D341Med (cell line): ENCODE data around the gene TTC21A.
A peak's percentile ranks its signal among the peaks of the same experiment; 100 is the strongest.
"Not testable (repeated sequence)": the region's sequence is repeated elsewhere in the genome, so short reads cannot be mapped to it uniquely, and the experiment has no call there.

Experiments
- DNase-seq: peaks from one replicate; pipeline ENCODE4 v3.0.0; 2012; ENCODE audit warnings: low spot score

TTC21A gene, protein sequence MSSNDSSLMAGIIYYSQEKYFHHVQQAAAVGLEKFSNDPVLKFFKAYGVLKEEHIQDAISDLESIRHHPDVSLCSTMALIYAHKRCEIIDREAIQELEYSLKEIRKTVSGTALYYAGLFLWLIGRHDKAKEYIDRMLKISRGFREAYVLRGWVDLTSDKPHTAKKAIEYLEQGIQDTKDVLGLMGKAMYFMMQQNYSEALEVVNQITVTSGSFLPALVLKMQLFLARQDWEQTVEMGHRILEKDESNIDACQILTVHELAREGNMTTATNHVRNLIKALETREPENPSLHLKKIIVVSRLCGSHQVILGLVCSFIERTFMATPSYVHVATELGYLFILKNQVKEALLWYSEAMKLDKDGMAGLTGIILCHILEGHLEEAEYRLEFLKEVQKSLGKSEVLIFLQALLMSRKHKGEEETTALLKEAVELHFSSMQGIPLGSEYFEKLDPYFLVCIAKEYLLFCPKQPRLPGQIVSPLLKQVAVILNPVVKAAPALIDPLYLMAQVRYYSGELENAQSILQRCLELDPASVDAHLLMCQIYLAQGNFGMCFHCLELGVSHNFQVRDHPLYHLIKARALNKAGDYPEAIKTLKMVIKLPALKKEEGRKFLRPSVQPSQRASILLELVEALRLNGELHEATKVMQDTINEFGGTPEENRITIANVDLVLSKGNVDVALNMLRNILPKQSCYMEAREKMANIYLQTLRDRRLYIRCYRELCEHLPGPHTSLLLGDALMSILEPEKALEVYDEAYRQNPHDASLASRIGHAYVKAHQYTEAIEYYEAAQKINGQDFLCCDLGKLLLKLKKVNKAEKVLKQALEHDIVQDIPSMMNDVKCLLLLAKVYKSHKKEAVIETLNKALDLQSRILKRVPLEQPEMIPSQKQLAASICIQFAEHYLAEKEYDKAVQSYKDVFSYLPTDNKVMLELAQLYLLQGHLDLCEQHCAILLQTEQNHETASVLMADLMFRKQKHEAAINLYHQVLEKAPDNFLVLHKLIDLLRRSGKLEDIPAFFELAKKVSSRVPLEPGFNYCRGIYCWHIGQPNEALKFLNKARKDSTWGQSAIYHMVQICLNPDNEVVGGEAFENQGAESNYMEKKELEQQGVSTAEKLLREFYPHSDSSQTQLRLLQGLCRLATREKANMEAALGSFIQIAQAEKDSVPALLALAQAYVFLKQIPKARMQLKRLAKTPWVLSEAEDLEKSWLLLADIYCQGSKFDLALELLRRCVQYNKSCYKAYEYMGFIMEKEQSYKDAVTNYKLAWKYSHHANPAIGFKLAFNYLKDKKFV (N-terminal part only)

GRCh38 chr3:39107388-39108199 lies at the start of gene TTC21A, which contains the start of gene GORASP1:
Gene TTC21A (plus strand): TSS chr3:39107680. CDS start chr3:39107838, 158 bp downstream.
Gene GORASP1 (minus strand): TSS chr3:39107627. CDS start chr3:39107541, 86 bp downstream.
- peak; percentile 90 for DNase-seq

GRCh38 chr3:39061228-39061627 lies 46.3 kb upstream of the TTC21A start:
- not testable (repeated sequence) for DNase-seq

- no peak for DNase-seq
Observed at GRCh38 chr3:39062180-39062579, 45.3 kb upstream of the TTC21A start.

DNA sequence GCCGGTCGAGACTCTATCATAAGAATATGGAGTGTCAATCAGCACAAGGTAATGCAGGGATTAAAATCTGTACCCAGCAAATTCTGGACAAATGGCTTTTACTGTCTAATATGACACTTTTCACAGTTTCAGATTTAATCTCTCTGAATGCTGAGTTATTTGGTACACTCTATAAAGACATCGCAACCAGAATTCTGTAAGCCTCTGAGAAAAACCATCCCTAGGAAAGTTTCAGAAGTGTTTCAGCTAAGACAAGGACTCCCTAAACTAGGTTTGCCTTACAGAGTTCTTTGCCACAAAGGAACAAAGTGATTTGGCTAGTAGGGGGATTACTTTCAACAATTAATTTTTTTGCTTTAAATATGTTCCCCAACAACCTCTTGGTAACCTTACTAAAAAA lies 44.3 kb upstream of the TTC21A start:
- DNase-seq, result no peak

- DNase-seq, result no peak
Observed at GRCh38 chr3:39064646-39065045, 42.8 kb upstream of the TTC21A start.

DNA sequence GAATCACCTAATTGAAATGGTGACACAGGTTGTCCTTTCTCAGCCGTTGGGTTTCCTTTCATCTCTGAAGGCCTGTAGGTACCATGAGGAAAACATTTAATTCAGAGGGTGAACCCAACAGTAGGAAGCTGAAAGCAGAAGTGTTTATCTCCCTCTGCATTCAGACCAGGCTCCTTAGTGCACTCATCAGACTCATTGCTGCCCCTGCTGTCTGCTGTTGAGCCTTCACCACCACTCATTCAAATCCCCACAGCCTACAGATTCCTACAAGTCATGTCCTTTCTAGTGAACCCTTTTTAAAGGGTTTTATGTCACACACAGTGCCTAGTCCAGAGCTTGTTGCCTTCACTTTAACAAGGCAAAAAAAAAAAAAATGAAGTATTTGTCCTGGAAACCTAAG lies 42.3 kb upstream of the TTC21A start:
- peak; percentile 65 for DNase-seq

DNA sequence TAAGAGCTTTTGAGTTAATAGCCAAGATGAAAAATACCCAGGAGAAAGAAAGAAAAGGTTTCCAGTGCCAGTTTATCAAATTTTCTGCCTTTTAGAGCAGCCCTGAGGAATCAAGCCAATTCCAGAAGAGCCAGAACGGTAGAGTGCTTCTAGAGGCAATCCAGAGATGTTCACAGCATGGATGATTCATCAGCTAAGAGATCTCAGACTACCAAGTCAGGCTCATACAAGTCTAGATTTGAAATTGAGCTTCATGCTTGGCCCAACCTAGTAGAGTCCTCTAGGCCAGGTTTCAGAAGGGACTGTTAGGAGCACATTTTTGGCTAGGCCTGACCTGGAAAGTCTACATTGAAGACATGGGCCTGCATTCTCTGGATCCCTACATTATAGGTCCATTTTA lies 40.2 kb upstream of the TTC21A start:
- no peak for DNase-seq

DNA sequence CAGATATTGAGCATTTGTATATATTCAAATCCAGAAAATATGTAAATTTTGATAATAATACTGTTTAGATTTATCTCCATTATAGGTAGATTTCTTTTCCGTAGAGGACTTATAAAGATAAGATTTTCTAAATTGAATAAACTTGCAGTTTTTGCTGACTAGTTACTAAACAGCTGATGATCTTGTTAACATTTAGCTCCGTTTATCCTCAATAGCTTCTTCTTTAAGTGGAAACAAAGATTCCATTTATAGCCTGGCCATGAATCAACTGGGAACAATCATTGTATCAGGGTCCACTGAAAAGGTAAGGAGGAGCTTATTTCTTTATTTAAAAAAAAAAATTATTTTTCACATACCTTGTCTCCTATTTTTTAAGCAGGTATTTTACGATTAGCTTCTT lies 38.9 kb upstream of the TTC21A start:
- DNase-seq, result no peak

DNA sequence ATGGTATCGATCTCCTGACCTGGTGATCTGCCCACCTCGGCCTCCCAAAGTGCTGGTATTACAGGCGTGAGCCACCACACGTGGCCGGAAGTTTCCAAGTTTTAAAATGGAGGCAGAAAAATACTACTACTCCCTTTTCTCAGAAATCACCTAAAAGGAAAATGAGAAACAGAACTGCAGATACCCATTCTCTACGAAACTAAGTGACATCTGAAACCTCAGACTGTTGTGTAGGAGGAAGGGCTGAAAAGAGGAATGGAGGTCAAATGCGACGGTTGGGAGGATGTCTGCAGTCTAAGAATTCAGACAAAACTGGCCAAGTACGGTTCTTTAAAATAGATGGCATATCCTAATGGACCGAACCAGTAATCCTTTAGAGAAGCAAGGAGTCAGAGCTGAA lies 31.6 kb upstream of the TTC21A start:
- DNase-seq, result no peak

DNA sequence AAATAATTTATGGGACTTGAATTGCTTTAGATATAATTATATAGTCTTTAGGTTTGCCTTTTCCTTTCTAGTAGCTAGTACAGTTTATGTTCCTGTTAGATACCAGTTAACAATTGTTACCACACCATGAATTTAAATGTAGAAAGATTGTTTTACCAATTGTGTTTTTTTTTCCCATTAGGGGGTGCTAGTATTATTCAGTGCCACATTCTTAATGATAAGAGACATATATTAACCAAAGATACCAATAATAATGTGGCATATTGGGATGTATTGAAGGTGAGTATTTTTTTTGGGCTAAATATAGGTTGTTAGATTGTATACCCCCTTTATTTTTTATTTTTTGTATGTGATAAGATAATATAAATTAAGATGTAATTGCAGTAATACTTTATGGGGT lies 27.9 kb upstream of the TTC21A start:
- no peak for DNase-seq

GRCh38 chr3:39080026-39080425 lies 27.5 kb upstream of the TTC21A start:
- DNase-seq, result no peak

- DNase-seq, result no peak
Observed at GRCh38 chr3:39082666-39083313, 24.7 kb upstream of the TTC21A start.

- DNase-seq, result no peak
Observed at GRCh38 chr3:39086144-39086543, 21.3 kb upstream of the TTC21A start.

- no peak for DNase-seq
Observed at GRCh38 chr3:39088456-39088855, 19.0 kb upstream of the TTC21A start.

- no peak for DNase-seq
Observed at GRCh38 chr3:39088889-39089288, 18.6 kb upstream of the TTC21A start.

GRCh38 chr3:39090922-39091321 lies 16.6 kb upstream of the TTC21A start:
- no peak for DNase-seq

- DNase-seq, result no peak
Observed at GRCh38 chr3:39094851-39095677, 12.4 kb upstream of the TTC21A start.

GRCh38 chr3:39095778-39096177 lies 11.7 kb upstream of the TTC21A start:
- no peak for DNase-seq

- DNase-seq, result no peak
Observed at GRCh38 chr3:39096775-39097174, 10.7 kb upstream of the TTC21A start.
